Posterior vena cava (tissue), 2 donors: ENCODE results near the gene ZNF701. TPM values are rescaled to one million over a fixed set of nuclear protein-coding genes. Genes with fewer than 3 reads are reported as not detected.
"Not testable (repeated sequence)": the region's sequence is repeated elsewhere in the genome, so short reads cannot be mapped to it uniquely, and the experiment has no call there.

ENCODE experiments used
- DNase-seq: peaks from one replicate; pipeline ENCODE4 v3.0.0-alpha.2; 2020; ENCODE audit warnings: low spot score
- intact Hi-C, 2 donors: fragments of 100-400 bp; cut with DNase I; formaldehyde crosslinking; loops; one replicate each; pipeline versions ENCODE4 v1.14.1 to v1.14.2; 2022 to 2023
- total RNA-seq, 2 donors: library from RNA; stranded (reverse); fragmentation: NEBNext Ultra II Directional; extraction: Animal tissue kit (Norgen Biotek cat#: 25700); gene quantifications; one replicate each; pipeline ENCODE4 v1.2.1, GENCODE V29; 2021
- donor health status: DM: yes; HTN: yes; CAD: no.
- donor health status: DM: yes; HTN: yes; CAD: no.

ZNF701 gene
- total RNA-seq, 2 donors from 2014 or later: 11.3 to 16.0 TPM

- intact Hi-C loops: no loop called here
- DNase-seq: no peak
Observed at GRCh38 chr19:52622261-52622660, 52.2 kb downstream of the ZNF701 start.

GRCh38 chr19:52626915-52627314, 56.8 kb downstream of the ZNF701 start:
- intact Hi-C loops: no loop called here
- DNase-seq: no peak

GRCh38 chr19:52627441-52627840, 57.4 kb downstream of the ZNF701 start:
- DNase-seq, intact Hi-C loops: not testable (repeated sequence)

GRCh38 chr19:52635786-52636570, 65.9 kb downstream of the ZNF701 start:
- no peak for DNase-seq
- intact Hi-C loops: no loop called here

Other genes with a start within 250 kb of the ZNF701 start
- 1 to 10 TPM in 1 of 2 donors, under 1 TPM in 1; 0.76 to 1.1 TPM for gene ZNF610, start 234.0 kb upstream of the ZNF701 start, total RNA-seq
- gene ZNF880, start 200.4 kb upstream of the ZNF701 start, total RNA-seq: 10 to 100 TPM; 20.3 to 29.1 TPM
- gene ZNF528, start 172.4 kb upstream of the ZNF701 start, total RNA-seq: 10 to 100 TPM; 15.9 to 24.8 TPM
- gene ZNF534, start 141.1 kb upstream of the ZNF701 start, total RNA-seq: under 1 TPM in 1 of 2 donors, not detected in 1; 0.14 TPM
- 1 to 10 TPM; 3.1 to 3.7 TPM for gene ZNF578, start 116.7 kb upstream of the ZNF701 start, total RNA-seq
- 10 to 100 TPM; 17.4 to 17.8 TPM for gene ZNF808, start 42.6 kb upstream of the ZNF701 start, total RNA-seq
- gene ZNF83, start 68.1 kb downstream of the ZNF701 start, total RNA-seq: 10 to 100 TPM; 40.2 to 44.6 TPM
- 10 to 100 TPM; 15.0 to 17.1 TPM for gene ZNF611, start 164.8 kb downstream of the ZNF701 start, total RNA-seq
- 1 to 10 TPM; 6.8 to 7.0 TPM for gene ZNF600, start 216.5 kb downstream of the ZNF701 start, total RNA-seq